ENCODE data around the gene IQSEC1.

Gene IQSEC1

DNA sequence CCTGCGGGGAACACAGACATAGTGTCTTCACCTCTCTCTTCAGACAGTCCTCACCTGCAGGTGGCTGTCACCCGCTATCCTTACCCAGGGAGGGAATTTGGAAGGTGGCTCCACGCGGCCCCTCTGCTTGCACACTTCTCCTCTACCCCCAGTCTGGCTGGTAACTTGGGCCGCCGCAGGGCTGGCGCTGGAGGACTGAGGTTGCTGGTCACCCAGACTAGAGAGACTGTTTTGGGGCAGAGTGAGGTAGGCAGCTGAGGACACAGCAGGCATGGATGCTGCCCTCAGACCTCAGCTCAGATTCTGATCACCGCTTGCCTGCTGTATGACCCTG lies 12.6 kb upstream of the IQSEC1 start:
- no peak for DNase-seq (ENCODE audit: low read depth in 2 of 2)

DNA sequence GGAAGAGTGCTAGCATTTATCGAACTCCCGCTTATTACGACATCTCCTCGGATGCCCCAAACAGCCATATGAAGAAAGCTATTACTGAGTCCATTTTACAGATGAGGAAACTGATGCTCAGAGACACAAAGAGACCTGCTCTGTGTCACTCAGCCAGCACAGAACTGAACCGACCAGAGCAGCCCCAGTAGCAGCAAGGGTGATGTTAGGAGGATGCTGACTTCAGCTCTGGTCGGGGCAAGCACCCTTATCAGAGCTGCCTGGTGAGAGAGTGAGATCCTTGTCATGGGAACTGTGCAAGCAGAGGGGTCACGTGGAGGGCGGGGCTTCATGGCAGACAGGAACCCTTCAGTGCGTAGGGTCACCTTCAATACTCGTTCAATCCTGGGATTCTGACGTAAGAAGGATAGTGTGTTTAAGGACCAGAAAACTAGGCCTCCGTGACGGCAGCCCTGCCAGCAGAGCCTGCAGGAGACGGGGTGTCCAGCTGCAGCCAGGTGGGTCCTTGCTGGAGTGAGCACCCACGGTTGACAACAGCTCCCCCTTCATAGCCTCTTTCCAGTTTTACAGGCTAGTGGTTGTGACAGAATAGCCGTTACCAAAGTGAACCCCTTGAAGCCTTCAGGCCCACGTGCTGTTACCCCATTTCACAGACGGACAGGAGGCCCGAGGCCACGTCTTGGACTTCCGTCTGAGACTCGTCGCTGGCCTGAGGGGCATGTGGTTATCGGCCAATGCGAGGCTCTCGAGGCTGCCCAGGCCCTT lies 12.0 kb upstream of the IQSEC1 start:
- DNase-seq (ENCODE audit: low read depth in 2 of 2), result no peak

DNA sequence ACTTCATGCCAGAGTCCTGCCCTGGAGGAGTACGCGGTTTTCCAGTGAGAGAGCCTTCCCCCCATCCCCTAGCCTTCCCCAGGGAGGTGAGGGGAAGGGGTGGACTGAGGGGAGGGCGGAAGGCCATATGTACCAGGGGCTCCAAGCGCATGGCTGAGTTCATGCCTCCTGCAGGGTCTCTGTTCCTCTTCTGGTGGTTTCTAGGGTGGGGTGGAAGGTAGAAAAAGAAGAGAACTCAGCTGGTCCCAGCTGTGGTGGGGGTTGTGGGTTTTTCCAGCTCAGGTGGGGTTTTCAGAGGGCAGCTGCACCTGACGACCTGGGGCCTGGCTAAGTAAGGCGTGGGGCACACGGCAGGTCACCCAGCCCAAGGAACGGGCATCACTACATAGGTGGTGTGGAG lies 10.7 kb upstream of the IQSEC1 start:
- DNase-seq (ENCODE audit: low read depth in 2 of 2), result no peak

DNA sequence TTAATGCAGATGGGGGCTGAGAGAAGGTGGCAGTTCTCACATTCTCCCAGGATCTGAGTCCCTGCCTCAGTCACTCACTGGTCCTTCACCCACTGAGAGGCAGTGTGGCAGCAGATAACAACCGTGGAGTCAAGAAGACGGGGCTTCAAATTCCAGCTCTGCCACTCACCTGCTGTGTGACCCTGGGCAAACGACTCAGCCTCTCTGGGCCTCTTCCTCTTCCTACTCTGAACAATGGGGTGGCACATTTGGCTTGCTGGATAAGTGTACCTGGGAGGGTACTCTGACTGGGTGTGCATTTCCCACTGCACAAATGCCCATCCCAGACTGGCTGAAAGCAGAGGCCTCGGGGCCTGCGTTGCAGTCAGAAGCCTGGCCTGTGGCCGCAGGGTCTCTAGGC lies 10.0 kb upstream of the IQSEC1 start:
- DNase-seq (ENCODE audit: low read depth in 2 of 2), result no peak

- DNase-seq (ENCODE audit: low read depth in 2 of 2), result no peak
Observed at GRCh38 chr3:13082677-13083076, 9.4 kb upstream of the IQSEC1 start.

- no peak for DNase-seq (ENCODE audit: low read depth in 2 of 2)
Observed at GRCh38 chr3:13081603-13082360, 8.6 kb upstream of the IQSEC1 start.

- no peak for DNase-seq (ENCODE audit: low read depth in 2 of 2)
Observed at GRCh38 chr3:13080591-13080990, 7.4 kb upstream of the IQSEC1 start.

GRCh38 chr3:13080026-13080425 lies 6.8 kb upstream of the IQSEC1 start:
- no peak for DNase-seq (ENCODE audit: low read depth in 2 of 2)

GRCh38 chr3:13079510-13079909 lies 6.3 kb upstream of the IQSEC1 start:
- DNase-seq (ENCODE audit: low read depth in 2 of 2), result no peak

DNA sequence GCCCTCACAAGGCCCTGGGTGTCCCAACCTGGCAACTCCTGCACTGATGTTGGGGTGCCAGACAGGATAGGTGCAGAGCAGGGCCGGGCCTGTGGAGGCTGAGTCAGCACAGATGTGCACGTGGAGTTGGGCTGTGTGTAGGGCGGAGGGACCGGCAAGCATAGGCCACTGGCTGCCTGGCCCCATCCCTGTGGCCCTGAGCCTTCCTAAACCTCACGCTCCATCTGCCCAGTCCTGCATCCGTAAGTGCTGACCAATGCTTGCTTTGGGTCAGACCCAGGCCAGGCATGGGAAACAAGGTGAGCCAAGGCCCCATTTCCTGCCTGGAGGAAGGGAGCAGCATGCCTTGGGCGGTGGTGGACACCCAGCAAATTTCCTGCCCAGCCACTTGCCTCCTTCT lies 5.8 kb upstream of the IQSEC1 start:
- DNase-seq (ENCODE audit: low read depth in 2 of 2), result no peak

DNA sequence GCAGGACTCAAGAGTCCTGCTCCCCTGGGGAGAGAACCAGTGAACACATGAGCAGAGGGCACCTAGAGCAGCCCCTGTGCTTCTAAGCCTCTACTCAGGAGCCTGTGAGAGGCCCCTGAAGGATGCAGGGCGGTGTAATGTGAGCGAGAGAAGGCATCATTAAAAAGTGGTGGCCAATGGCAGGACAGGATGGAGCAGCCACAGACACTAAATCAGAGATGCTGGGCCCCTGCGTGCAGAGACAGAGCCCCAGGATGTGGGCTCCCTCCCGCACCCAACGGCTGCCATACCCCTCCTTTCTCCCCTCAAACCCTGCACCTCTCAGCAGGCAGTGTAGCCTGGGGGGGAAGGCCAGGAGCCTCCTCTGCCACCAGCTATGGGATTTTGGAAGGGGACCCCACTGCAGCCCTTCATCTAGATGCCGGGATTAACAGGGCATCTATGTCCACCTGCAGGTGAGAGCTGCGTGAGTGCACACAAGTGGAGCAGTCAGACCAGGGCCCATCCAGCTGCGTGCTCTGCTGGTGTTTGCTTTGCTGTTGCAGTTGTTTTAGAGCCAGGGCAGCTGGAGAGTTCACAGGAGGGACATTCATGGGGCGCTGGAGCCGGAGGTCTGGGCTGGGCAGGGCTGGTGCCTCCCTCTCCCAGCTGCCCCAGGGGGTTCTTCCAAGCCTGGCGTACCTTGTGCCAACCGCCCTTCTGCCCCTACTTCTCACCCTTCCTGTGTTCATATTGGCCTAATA lies 5.1 kb upstream of the IQSEC1 start:
- DNase-seq (ENCODE audit: low read depth in 2 of 2), result no peak

DNA sequence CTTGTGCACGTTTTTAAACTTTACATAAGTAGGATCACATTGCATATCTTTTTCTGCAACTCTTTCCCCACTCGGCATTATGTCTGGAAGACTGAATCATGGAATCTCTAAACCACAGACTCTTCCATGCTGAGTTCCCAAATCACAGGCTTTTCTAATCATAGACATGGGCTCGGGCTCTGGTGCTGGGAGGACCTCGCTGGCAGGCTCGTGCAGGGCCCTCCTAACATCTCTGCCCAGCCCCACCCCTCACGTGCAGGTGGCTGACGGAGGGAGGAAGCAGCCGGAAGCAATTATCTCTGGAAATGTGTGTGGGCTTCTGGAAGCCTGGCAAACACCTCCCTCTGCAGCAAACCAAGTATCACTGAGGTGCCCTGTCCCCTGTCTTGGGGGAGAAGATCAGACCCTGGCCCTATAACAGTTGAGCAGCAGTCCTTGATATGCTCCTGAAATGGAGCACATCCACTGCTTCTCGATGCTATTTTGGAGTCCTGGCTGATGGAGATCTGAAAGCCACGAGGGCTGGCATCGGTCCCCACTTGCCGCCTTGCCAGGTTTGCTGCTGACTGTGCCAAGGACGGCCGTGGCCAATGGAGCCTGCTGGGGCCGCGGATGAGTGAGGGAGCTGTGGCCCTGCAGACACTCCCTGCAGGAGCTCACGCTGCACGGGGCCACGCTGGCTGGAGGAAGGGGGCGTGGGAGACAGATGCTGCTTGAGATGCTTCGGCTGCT lies 4.4 kb upstream of the IQSEC1 start:
- DNase-seq (ENCODE audit: low read depth in 2 of 2), result peak; percentile 20 to 28

DNA sequence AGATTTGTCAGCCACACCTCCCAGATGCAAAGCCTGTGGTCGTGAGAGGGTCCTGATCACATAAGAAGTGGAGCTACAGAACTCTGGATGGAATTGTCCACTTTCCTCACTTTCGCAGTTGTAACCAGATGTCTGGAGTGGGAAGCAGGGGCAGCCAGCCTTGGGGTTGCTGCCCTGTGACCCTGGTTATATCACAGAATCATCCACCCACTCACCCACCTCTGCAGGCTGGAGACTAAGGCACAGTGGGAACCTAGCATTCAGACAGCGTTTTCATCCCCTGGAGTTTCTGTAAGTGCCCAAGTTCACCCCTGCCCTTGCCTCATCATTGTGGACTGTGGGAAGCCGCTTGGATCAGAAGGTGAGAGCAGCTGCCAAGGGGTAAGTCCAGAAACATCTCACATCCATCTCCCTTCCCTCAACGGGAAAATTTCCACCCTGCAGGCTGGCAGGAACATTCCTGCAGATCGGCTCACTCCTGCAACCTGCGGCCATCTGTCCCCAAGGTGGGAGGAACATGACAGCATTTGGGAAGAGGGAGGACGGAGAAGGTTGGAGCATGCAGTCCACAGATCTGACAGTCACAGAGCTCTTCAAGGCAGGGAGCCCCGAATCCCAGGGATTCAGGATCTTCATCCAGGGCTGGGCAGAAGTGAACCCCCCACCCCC lies 2.9 kb upstream of the IQSEC1 start:
- no peak for DNase-seq (ENCODE audit: low read depth in 2 of 2)

DNA sequence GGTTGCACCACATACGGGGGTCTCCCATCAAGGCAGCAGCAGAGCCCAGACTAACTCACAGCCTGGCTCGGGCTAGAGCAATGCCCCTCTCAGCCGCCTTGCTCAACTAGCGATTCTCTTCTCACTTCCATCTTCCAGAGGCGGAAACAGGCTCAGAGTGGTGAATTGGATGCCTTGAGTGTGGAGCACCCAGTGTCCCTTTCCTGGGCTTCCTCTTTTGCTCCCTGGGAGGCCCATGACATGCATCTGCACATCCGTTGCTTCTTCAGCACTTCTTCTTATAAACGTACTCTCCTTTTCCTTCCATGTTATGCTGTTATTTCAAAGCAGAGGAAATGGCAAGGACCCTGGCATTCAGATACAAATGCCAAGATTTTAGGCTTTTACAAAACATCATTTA lies 2.1 kb upstream of the IQSEC1 start:
- DNase-seq (ENCODE audit: low read depth in 2 of 2), result no peak

GRCh38 chr3:13074006-13074375 lies 762 bp upstream of the IQSEC1 start:
- no peak for DNase-seq (ENCODE audit: low read depth in 2 of 2)

DNA sequence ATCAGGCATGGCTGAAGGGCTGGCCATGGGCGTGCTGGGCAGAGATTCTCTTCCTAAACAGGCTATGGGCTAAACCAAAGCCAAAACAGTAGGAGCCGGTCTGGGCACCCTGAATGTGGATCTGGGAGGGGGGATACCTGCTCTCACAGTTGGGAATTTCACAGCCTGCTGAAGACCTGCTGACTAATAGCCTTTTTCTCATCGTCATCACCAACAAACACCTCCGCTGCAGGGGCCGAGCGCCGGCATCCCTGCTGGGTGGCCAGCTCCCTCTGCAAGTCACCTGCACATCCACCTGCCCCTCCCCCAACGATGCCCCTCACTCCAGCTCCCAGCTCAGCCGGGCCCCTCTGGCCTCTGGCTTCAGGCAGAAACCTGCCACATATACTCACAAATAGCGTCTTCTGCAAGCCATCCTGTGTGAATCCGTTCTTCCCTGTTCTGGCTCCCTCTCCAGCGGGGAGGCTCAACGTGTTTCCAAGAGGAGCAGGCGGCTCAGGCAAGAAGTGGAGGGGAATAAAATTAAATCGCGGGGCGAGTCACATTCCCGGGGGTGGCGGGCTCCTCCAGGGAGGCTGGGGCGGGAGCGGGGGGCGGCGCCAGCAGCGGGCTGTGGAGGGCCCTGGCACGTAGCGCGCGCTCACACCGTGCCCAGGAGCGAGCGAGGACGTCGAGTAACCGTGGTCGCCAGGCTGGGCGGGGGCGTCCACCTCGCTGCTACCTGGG lies 466 bp downstream of the IQSEC1 start:
- no peak for DNase-seq (ENCODE audit: low read depth in 2 of 2)

- DNase-seq (ENCODE audit: low read depth in 2 of 2), result no peak
Observed at GRCh38 chr3:13072239-13072599, 1.0 kb downstream of the IQSEC1 start.

DNA sequence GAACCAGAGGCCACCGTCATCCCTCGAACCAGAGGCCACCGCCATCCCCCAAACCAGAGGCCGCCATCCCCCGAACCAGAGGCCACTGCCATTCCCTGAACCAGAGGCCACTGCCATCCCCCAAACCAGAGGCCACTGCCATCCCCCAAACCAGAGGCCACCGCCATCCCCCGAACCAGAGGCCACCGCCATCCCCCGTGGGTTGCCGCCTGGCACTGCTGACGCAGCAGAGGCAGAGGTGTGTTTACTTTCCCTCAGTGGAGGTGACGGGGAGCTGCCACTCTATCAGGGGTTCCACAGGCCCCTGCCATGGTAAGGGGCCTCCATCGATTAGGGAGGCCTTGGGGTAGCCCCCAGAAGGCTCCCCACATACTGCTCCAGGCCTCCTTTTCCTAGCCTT lies 1.5 kb downstream of the IQSEC1 start:
- DNase-seq (ENCODE audit: low read depth in 2 of 2), result no peak

- no peak for DNase-seq (ENCODE audit: low read depth in 2 of 2)
Observed at GRCh38 chr3:13070391-13071070, 2.7 kb downstream of the IQSEC1 start.

DNA sequence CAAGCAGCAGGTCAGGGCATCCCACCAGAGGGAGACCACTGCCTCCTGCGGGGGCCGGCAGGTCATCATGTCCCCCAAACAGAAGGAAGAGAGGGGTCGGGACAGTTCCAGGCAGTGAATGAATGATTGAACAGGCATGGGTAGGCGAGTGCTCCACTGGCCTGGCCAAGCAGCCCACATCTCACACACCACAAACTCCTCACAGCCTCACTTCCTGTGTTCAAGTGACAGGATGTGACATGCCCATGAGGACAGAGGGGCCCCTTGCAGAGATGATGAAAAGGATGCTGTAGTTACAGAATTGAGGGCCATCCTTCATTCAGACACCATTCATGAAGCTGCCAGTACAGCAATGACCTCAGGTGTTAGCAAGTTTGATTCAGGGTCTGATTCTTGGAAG lies 3.7 kb downstream of the IQSEC1 start:
- no peak for DNase-seq (ENCODE audit: low read depth in 2 of 2)

Data from fibroblast of skin of left quadriceps (primary cell).